Brain microvascular endothelial cell (primary cell): ENCODE results near the gene NFATC2IP.
"Not testable (repeated sequence)": the region's sequence is repeated elsewhere in the genome, so short reads cannot be mapped to it uniquely, and the experiment has no call there.

Experiments used
- DNase-seq: peaks from one replicate; pipeline ENCODE4 v3.0.0-alpha.2; 2020
- H3K27ac ChIP-seq: fragments of 250-450 bp; sonication (Bioruptor Pico); 2 replicates; pipeline ENCODE4 v1.5.1; 2020; ENCODE audit warnings: mild to moderate bottlenecking, moderate library complexity
- H3K27me3 ChIP-seq: fragments of 250-450 bp; sonication (Bioruptor Pico); replicated peaks from 2 replicates; pipeline ENCODE4 v1.5.1; 2020; ENCODE audit warnings: mild to moderate bottlenecking
- H3K36me3 ChIP-seq: fragments of 250-450 bp; sonication (Bioruptor Pico); replicated peaks from 2 replicates; pipeline ENCODE4 v1.5.1; 2020; ENCODE audit warnings: mild to moderate bottlenecking
- H3K4me3 ChIP-seq: 2 replicates; pipeline ENCODE4 v1.5.1; 2011; ENCODE audit warnings: low read depth, mild to moderate bottlenecking, control low read depth, low read length, moderate library complexity
- in situ Hi-C: cut with HindIII; loops from 2 replicates; pipeline ENCODE4 v1.10.0; 2017; ENCODE audit warnings: low sequenced_read_pairs, low pct_ligation_motif_present
- TF ChIP-seq, protein P1 (sequence below): IDR thresholded peaks from 2 replicates; pipeline ENCODE4 v1.5.1; 2011; ENCODE audit warnings: low read depth, mild to moderate bottlenecking, moderate library complexity, low read length, control low read depth, inconsistent platforms; ENCODE audit errors: missing control alignments

NFATC2IP gene

GRCh38 chr16:28935346-28935745 is 15.4 kb upstream of the NFATC2IP start:
- no peak overlapping the region for H3K27ac ChIP-seq
- H3K36me3 ChIP-seq, result no peaks in the 10 kb centered on the region
- no peaks in the 10 kb centered on the region for H3K27me3 ChIP-seq
- DNase-seq, result no peak
- no peak overlapping the region for H3K4me3 ChIP-seq
- TF ChIP-seq, protein P1, sequence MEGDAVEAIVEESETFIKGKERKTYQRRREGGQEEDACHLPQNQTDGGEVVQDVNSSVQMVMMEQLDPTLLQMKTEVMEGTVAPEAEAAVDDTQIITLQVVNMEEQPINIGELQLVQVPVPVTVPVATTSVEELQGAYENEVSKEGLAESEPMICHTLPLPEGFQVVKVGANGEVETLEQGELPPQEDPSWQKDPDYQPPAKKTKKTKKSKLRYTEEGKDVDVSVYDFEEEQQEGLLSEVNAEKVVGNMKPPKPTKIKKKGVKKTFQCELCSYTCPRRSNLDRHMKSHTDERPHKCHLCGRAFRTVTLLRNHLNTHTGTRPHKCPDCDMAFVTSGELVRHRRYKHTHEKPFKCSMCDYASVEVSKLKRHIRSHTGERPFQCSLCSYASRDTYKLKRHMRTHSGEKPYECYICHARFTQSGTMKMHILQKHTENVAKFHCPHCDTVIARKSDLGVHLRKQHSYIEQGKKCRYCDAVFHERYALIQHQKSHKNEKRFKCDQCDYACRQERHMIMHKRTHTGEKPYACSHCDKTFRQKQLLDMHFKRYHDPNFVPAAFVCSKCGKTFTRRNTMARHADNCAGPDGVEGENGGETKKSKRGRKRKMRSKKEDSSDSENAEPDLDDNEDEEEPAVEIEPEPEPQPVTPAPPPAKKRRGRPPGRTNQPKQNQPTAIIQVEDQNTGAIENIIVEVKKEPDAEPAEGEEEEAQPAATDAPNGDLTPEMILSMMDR, result no peak
- in situ Hi-C loops, result no loop called here

GRCh38 chr16:28935924-28936783 is 14.6 kb upstream of the NFATC2IP start:
- H3K36me3 ChIP-seq, result no peaks in the 10 kb centered on the region
- in situ Hi-C loops, result no loop called here
- DNase-seq, result peak; percentile 35
- H3K4me3 ChIP-seq, result peak overlapping the region; percentile 24
- TF ChIP-seq, protein P1, result no peak
- no peak overlapping the region for H3K27ac ChIP-seq
- H3K27me3 ChIP-seq, result no peaks in the 10 kb centered on the region

- no peaks in the 10 kb centered on the region for H3K27me3 ChIP-seq
- H3K27ac ChIP-seq, result no peak overlapping the region
- no peaks in the 10 kb centered on the region for H3K36me3 ChIP-seq
- H3K4me3 ChIP-seq, result no peak overlapping the region
- TF ChIP-seq, protein P1, result no peak
- in situ Hi-C loops, result no loop called here
- DNase-seq, result no peak
Measured at GRCh38 chr16:28936784-28937155, 14.0 kb upstream of the NFATC2IP start.

DNA sequence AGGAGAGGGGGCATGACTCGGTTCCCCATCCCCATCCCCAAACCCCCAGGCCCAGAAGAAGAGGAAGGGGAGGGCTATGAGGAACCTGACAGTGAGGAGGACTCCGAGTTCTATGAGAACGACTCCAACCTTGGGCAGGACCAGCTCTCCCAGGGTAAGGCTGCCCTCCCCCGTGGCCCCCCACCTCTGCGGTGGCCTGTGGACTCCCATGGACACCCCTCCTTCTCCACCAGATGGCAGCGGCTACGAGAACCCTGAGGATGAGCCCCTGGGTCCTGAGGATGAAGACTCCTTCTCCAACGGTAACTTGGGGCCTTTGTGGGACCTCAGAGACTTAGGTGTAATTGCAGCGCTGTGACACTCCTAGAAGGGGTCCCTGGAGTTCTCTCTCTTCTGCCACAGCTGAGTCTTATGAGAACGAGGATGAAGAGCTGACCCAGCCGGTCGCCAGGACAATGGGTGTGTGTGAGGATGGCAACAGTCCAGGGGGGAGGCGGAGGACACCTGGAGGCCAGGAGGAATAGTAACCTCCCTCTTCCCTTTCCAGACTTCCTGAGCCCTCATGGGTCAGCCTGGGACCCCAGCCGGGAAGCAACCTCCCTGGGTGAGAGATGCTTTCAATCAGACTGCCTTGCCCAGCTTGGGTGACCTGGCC is 13.4 kb upstream of the NFATC2IP start:
- in situ Hi-C loops, result no loop called here
- TF ChIP-seq, protein P1, result peak; percentile 15
- Histone ChIP-seq H3K36me3 (no peaks in the 10 kb centered on the region), H3K27me3 (no peaks in the 10 kb centered on the region), H3K4me3 (no peak overlapping the region), H3K27ac (no peak overlapping the region)
- DNase-seq, result no peak

GRCh38 chr16:28938721-28939120 is 12.0 kb upstream of the NFATC2IP start:
- Histone ChIP-seq H3K27me3 (no peaks in the 10 kb centered on the region), H3K36me3 (no peaks in the 10 kb centered on the region), H3K27ac (no peak overlapping the region), H3K4me3 (no peak overlapping the region)
- TF ChIP-seq, protein P1, result no peak
- in situ Hi-C loops, result no loop called here
- no peak for DNase-seq

DNA sequence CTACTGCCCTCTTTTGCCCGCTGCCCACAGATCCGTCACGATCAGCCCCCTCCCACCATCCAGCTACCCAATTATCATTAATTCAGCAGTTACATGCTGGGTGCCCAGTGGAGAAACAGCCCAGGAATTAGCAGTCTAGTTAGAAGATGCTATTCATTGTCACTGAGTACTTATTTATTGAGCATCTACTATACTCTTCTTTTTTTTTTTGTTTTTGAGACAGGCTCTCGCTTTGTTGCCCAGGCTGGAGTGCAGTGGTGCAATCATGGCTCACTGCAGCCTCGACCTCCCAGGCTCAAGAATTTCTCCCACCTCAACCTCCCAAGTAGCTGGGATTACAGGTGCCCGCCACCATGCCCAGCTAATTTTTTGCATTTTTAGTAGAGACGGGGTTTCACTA is 10.9 kb upstream of the NFATC2IP start:
- in situ Hi-C loops, DNase-seq, H3K27ac ChIP-seq, H3K4me3 ChIP-seq, H3K36me3 ChIP-seq, H3K27me3 ChIP-seq: not testable (repeated sequence)
